OCI-LY7 (cell line): ENCODE measurements around the gene YIPF2. TPM values are rescaled to one million over a fixed set of nuclear protein-coding genes. Genes with fewer than 3 reads are reported as not detected.

ENCODE experiments used
- BruUV-seq: library from RNA; stranded (reverse); fragments of 400-500 nt; replicated peaks from 2 replicates; lab custom pipeline; 2021; lab: Mats Ljungman, UMichigan
- CTCF ChIA-PET: fragments of 300-600 bp; sonication (Branson Sonifier 250); formaldehyde crosslinking; loops from one replicate; lab custom pipeline; 2022; ENCODE audit warnings: antibody characterized with exemption; ENCODE audit not compliant: unreplicated experiment; lab: Charles Lee
- POLR2A ChIA-PET: fragments of 300-600 bp; sonication (Branson Sonifier 250); formaldehyde crosslinking; loops from one replicate; lab custom pipeline; 2022; ENCODE audit warnings: antibody characterized with exemption; lab: Charles Lee
- DNase-seq: peaks from one replicate; pipeline ENCODE4 v3.0.0-alpha.2; 2015; ENCODE audit warnings: low spot score
- H2AFZ ChIP-seq: fragments of 200-600 bp; sonication (generic), shearing (Covaris generic); 2 replicates; pipeline ENCODE4 v1.6.1; 2014; ENCODE audit warnings: mild to moderate bottlenecking, antibody characterized with exemption, low read length, moderate library complexity
- H3K27ac ChIP-seq: fragments of 200-600 bp; sonication (generic); 2 replicates; pipeline ENCODE4 v1.5.1; 2014; ENCODE audit warnings: mixed run types, low read depth, mild to moderate bottlenecking, moderate library complexity, low read length, inconsistent platforms; ENCODE audit not compliant: poor library complexity, severe bottlenecking
- H3K36me3 ChIP-seq: fragments of 200-600 bp; sonication (generic); 2 replicates; pipeline ENCODE4 v1.6.1; 2014; ENCODE audit warnings: mild to moderate bottlenecking, antibody characterized with exemption, low read length, moderate library complexity, mixed read lengths; ENCODE audit not compliant: insufficient read depth
- H3K4me1 ChIP-seq: fragments of 200-600 bp; sonication (generic); 2 replicates; pipeline ENCODE4 v1.5.1; 2014; ENCODE audit warnings: mild to moderate bottlenecking, low read length; ENCODE audit not compliant: insufficient read depth, poor library complexity, severe bottlenecking
- H3K4me2 ChIP-seq: fragments of 200-600 bp; sonication (generic); 2 replicates; pipeline ENCODE4 v1.6.1; 2014; ENCODE audit warnings: mild to moderate bottlenecking, low read length
- H3K4me3 ChIP-seq: fragments of 200-600 bp; sonication (generic); 2 replicates; pipeline ENCODE4 v1.5.1; 2014; ENCODE audit warnings: mild to moderate bottlenecking, low read depth, low read length; ENCODE audit not compliant: poor library complexity, severe bottlenecking
- H3K79me2 ChIP-seq: fragments of 200-600 bp; sonication (generic); 2 replicates; pipeline ENCODE4 v1.6.1; 2016; ENCODE audit warnings: low read depth, mild to moderate bottlenecking, low read length, moderate library complexity, mixed read lengths; ENCODE audit not compliant: insufficient read depth
- H3K9me2 ChIP-seq: fragments of 200-600 bp; sonication (generic); 2 replicates; pipeline ENCODE4 v1.6.1; 2016; ENCODE audit warnings: mild to moderate bottlenecking, low read length, mixed read lengths; ENCODE audit not compliant: insufficient read depth
- H3K9me3 ChIP-seq: fragments of 200-600 bp; sonication (generic); 2 replicates; pipeline ENCODE4 v1.6.1; 2014; ENCODE audit warnings: mild to moderate bottlenecking, mixed run types, low read length, mixed read lengths
- H4K20me1 ChIP-seq: fragments of 200-600 bp; sonication (generic); 2 replicates; pipeline ENCODE4 v1.6.1; 2014; ENCODE audit warnings: mild to moderate bottlenecking, antibody characterized with exemption, low read length, moderate library complexity, mixed read lengths; ENCODE audit not compliant: insufficient read depth
- CTCF ChIP-seq: fragments of 200-600 bp; sonication (generic); conservative IDR thresholded peaks from 2 replicates; pipeline ENCODE4 v1.5.1; 2014; ENCODE audit warnings: mild to moderate bottlenecking, antibody characterized with exemption, low read length, moderate library complexity, mixed read lengths
- EZH2phosphoT487 ChIP-seq: fragments of 200-600 bp; sonication (generic); IDR thresholded peaks from 2 replicates; pipeline ENCODE4 v1.6.1; 2018; ENCODE audit warnings: low read depth, borderline replicate concordance, mild to moderate bottlenecking, mixed run types, antibody characterized with exemption, low read length, moderate library complexity, mixed read lengths
- intact Hi-C: fragments of 100-400 bp; cut with micrococcal nuclease; formaldehyde crosslinking; loops from one replicate; pipeline ENCODE4 v1.10.0; 2022; ENCODE audit not compliant: unreplicated experiment
- total RNA-seq, 2 experiments: library from RNA; depleted of rRNA in 1 of 2; stranded (reverse); fragments of >200 nt in 1 of 2; shearing (Covaris generic) in 1 of 2; gene quantifications; 2 replicates each; pipeline ENCODE4 v1.2.3, GENCODE V29; 2014 to 2022

Gene YIPF2
- total RNA-seq, 2 experiments from 2014 or later, result 26.7 to 27.5 TPM

GRCh38 chr19:10888421-10888866, 40.0 kb downstream of the YIPF2 start:
- ChIA-PET CTCF (interaction anchor here (0.6 to 2.2 kb wide), 4 partner anchors 8 to 24 kb away, joined by 3 to 11 read pairs (median 8); no protein-coding TSS in a partner anchor), POLR2A (interaction anchor here (0.7 to 2.7 kb wide), 6 partner anchors 10 to 80 kb away, joined by 3 to 34 read pairs (median 5); no protein-coding TSS in a partner anchor)
- H4K20me1 ChIP-seq, result no peaks in the 10 kb centered on the region
- H3K4me2 ChIP-seq, result peak overlapping the region; percentile 79
- H3K27ac ChIP-seq, result peak overlapping the region; percentile 91
- peak; percentile 77 for DNase-seq
- H3K9me2 ChIP-seq, result no peaks in the 10 kb centered on the region
- no peak overlapping the region for H2AFZ ChIP-seq
- H3K36me3 ChIP-seq, result peaks cover 12% of the 10 kb centered on the region
- peaks cover 37% of the 10 kb centered on the region for H3K4me1 ChIP-seq
- BruUV-seq, result no TSS peak
- intact Hi-C loops, result loop anchor here (1.0 kb wide), 2 partner anchors 9 to 17 kb away; partner anchors contain the start of gene CARM1
- H3K4me3 ChIP-seq, result peak overlapping the region; percentile 40
- H3K9me3 ChIP-seq, result no peaks in the 10 kb centered on the region
- no peak for TF ChIP-seq CTCF
- TF ChIP-seq EZH2phosphoT487, result no peak
- H3K79me2 ChIP-seq, result peaks cover 78% of the 10 kb centered on the region

- ChIA-PET POLR2A (interaction anchor here (0.7 to 2.7 kb wide), 7 partner anchors 9 to 81 kb away, joined by 3 to 34 read pairs (median 6); no protein-coding TSS in a partner anchor), CTCF (interaction anchor here (1.3 to 2.2 kb wide), 3 partner anchors 8 to 23 kb away, joined by 7 to 11 read pairs (median 9); no protein-coding TSS in a partner anchor)
- H3K4me3 ChIP-seq, result peak overlapping the region; percentile 40
- TF ChIP-seq EZH2phosphoT487, result no peak
- no peak for TF ChIP-seq CTCF
- H2AFZ ChIP-seq, result no peak overlapping the region
- H3K4me1 ChIP-seq, result peaks cover 37% of the 10 kb centered on the region
- peaks cover 82% of the 10 kb centered on the region for H3K79me2 ChIP-seq
- H3K9me3 ChIP-seq, result no peaks in the 10 kb centered on the region
- no peaks in the 10 kb centered on the region for H3K9me2 ChIP-seq
- no TSS peak for BruUV-seq
- H3K36me3 ChIP-seq, result peaks cover 19% of the 10 kb centered on the region
- peak; percentile 69 for DNase-seq
- peak overlapping the region; percentile 91 for H3K27ac ChIP-seq
- no peaks in the 10 kb centered on the region for H4K20me1 ChIP-seq
- H3K4me2 ChIP-seq, result peak overlapping the region; percentile 79
- intact Hi-C loops, result loop anchor here (1.0 kb wide), 2 partner anchors 8 to 16 kb away; partner anchors contain the start of gene CARM1
Observed at GRCh38 chr19:10887616-10888367, 40.6 kb downstream of the YIPF2 start.
